SK-N-SH (cell line): ENCODE results near the gene DNAJC18. TPM values are rescaled to one million over a fixed set of nuclear protein-coding genes. Genes with fewer than 3 reads are reported as not detected.

Experiments used
- CTCF ChIA-PET: fragments of 300-600, 350-600 bp; formaldehyde crosslinking; extraction: SDS; loops from one replicate; lab custom pipeline; 2021; lab: Yijun Ruan, JAX
- POLR2A ChIA-PET: fragments of 350-600 bp; sonication (Branson Sonifier 250); formaldehyde crosslinking; extraction: SDS; loops from one replicate; lab custom pipeline; 2020; ENCODE audit warnings: antibody characterized with exemption, inconsistent platforms; lab: Yijun Ruan, JAX
- DNase-seq: peaks from one replicate; pipeline ENCODE4 v3.0.0; 2012
- H2AFZ ChIP-seq: fragments of 200-600 bp; sonication (generic); 2 replicates; pipeline ENCODE4 v1.8.1; 2016; ENCODE audit warnings: antibody characterized with exemption, mild to moderate bottlenecking, low read depth
- H3F3A ChIP-seq: fragments of 200-600 bp; sonication (generic); replicated peaks from 2 replicates; pipeline ENCODE3; 2016; ENCODE audit warnings: antibody characterized with exemption, mild to moderate bottlenecking; ENCODE audit not compliant: insufficient read depth
- H3K27ac ChIP-seq, 2 experiments: fragments of 200-500 bp in 1 of 2; fragments of 200-600 bp in 1 of 2; sonication (Bioruptor generic) in 1 of 2; sonication (generic), shearing (Covaris generic) in 1 of 2; 2 replicates each; pipeline versions ENCODE4 v1.5.1 to v1.6.1; 2014 to 2016; ENCODE audit warnings: low read depth in 2 of 2, inconsistent platforms in 1 of 2, low read length in 1 of 2, mild to moderate bottlenecking in 1 of 2, mixed read lengths in 1 of 2
- H3K27me3 ChIP-seq: fragments of 200-600 bp; sonication (generic), shearing (Covaris generic); 2 replicates; pipeline ENCODE4 v1.6.1; 2016; ENCODE audit warnings: mixed run types; ENCODE audit not compliant: insufficient read depth
- H3K36me3 ChIP-seq, 2 experiments: fragments of 200-500 bp in 1 of 2; fragments of 200-600 bp in 1 of 2; sonication (Bioruptor generic) in 1 of 2; sonication (generic) in 1 of 2; replicated peaks in 1 of 2; 2 replicates each; pipeline versions ENCODE3 to v1.5.1; 2014 to 2016; ENCODE audit warnings: low read length in 1 of 2, mild to moderate bottlenecking in 1 of 2; ENCODE audit not compliant: insufficient read depth in 2 of 2, control insufficient read depth in 1 of 2
- H3K4me1 ChIP-seq, 2 experiments: fragments of 200-500 bp in 1 of 2; fragments of 200-600 bp in 1 of 2; sonication (Bioruptor generic) in 1 of 2; sonication (generic), shearing (Covaris generic) in 1 of 2; 2 replicates each; pipeline versions ENCODE4 v1.5.1 to v1.6.1; 2014 to 2016; ENCODE audit warnings: low read depth in 1 of 2, low read length in 1 of 2, mixed run types in 1 of 2; ENCODE audit not compliant: insufficient read depth in 2 of 2, control insufficient read depth in 1 of 2
- H3K4me2 ChIP-seq: fragments of 200-600 bp; sonication (generic), shearing (Covaris generic); 2 replicates; pipeline ENCODE4 v1.6.1; 2017; ENCODE audit warnings: mixed run types
- H3K4me3 ChIP-seq, 2 experiments: fragments of 200-500 bp in 1 of 2; fragments of 200-600 bp in 1 of 2; sonication (Bioruptor generic) in 1 of 2; sonication (generic), shearing (Covaris generic) in 1 of 2; 2 replicates each; pipeline versions ENCODE4 v1.5.1 to v1.8.1; 2014 to 2016; ENCODE audit warnings: low read depth in 2 of 2, inconsistent platforms in 1 of 2, low read length in 1 of 2, mild to moderate bottlenecking in 1 of 2, mixed read lengths in 1 of 2, moderate library complexity in 1 of 2
- H3K79me2 ChIP-seq: fragments of 200-600 bp; sonication (generic); 2 replicates; pipeline ENCODE4 v1.8.1; 2017; ENCODE audit warnings: mild to moderate bottlenecking; ENCODE audit not compliant: insufficient read depth
- H3K9ac ChIP-seq: fragments of 200-600 bp; sonication (generic); 2 replicates; pipeline ENCODE4 v1.6.1; 2017; ENCODE audit warnings: mixed run types
- H3K9me2 ChIP-seq: fragments of 200-600 bp; sonication (generic); 2 replicates; pipeline ENCODE4 v1.6.1; 2017; ENCODE audit warnings: mixed run types
- H3K9me3 ChIP-seq: fragments of 200-600 bp; sonication (generic); 2 replicates; pipeline ENCODE4 v1.6.1; 2017; ENCODE audit warnings: mixed run types, mild to moderate bottlenecking, moderate library complexity
- H4K20me1 ChIP-seq: fragments of 200-600 bp; sonication (generic); 2 replicates; pipeline ENCODE4 v1.6.1; 2017; ENCODE audit warnings: mild to moderate bottlenecking, mixed run types; ENCODE audit not compliant: insufficient read depth
- CHD2 ChIP-seq: fragments of 150-350 bp; IDR thresholded peaks from 2 replicates; pipeline ENCODE4 v1.6.1; 2018; ENCODE audit warnings: low read length; ENCODE audit not compliant: partially characterized antibody
- CTCF ChIP-seq: fragments of 200-600 bp; sonication (generic); IDR thresholded peaks from 2 replicates; pipeline ENCODE4 v1.6.1; 2017; ENCODE audit warnings: antibody characterized with exemption, mild to moderate bottlenecking, moderate library complexity
- ELF1 ChIP-seq: IDR thresholded peaks from 2 replicates; pipeline ENCODE4 v1.4.0; 2012
- EZH2phosphoT487 ChIP-seq: fragments of 200-600 bp; sonication (generic); IDR thresholded peaks from 2 replicates; pipeline ENCODE4 v1.6.1; 2017; ENCODE audit warnings: low read depth, mixed run types, mild to moderate bottlenecking, antibody characterized with exemption, moderate library complexity, borderline replicate concordance
- FOSL2 ChIP-seq: IDR thresholded peaks from 2 replicates; pipeline ENCODE4 v1.4.0; 2012; ENCODE audit warnings: low read depth, mild to moderate bottlenecking, moderate library complexity, borderline replicate concordance
- FOXM1 ChIP-seq: IDR thresholded peaks from 2 replicates; pipeline ENCODE4 v1.4.0; 2012; ENCODE audit warnings: low read depth, mild to moderate bottlenecking
- GABPA ChIP-seq: IDR thresholded peaks from 2 replicates; pipeline ENCODE4 v1.4.0; 2012; ENCODE audit warnings: low read depth, mild to moderate bottlenecking
- GATA2 ChIP-seq: sonication (generic); formaldehyde crosslinking; IDR thresholded peaks from 2 replicates; pipeline ENCODE4 v1.5.0; 2020; ENCODE audit warnings: mild to moderate bottlenecking, missing genetic modification reagents
- MEF2A ChIP-seq: IDR thresholded peaks from 2 replicates; pipeline ENCODE4 v1.4.0; 2012; ENCODE audit warnings: low read depth, borderline replicate concordance
- NFIC ChIP-seq: IDR thresholded peaks from 2 replicates; pipeline ENCODE4 v1.4.0; 2012; ENCODE audit warnings: borderline replicate concordance
- PBX3 ChIP-seq: IDR thresholded peaks from 2 replicates; pipeline ENCODE4; 2012
- RAD21 ChIP-seq: IDR thresholded peaks from 2 replicates; pipeline ENCODE4 v1.6.1; 2012; ENCODE audit warnings: mild to moderate bottlenecking, low read length
- REST ChIP-seq: IDR thresholded peaks from 2 replicates; pipeline ENCODE4 v1.6.1; 2012; ENCODE audit warnings: mild to moderate bottlenecking, low read depth, low read length, moderate library complexity
- RXRA ChIP-seq: IDR thresholded peaks from 2 replicates; pipeline ENCODE4 v1.4.0; 2012; ENCODE audit warnings: low read depth, mild to moderate bottlenecking, borderline replicate concordance
- SIN3A ChIP-seq: IDR thresholded peaks from 2 replicates; pipeline ENCODE4 v1.6.1; 2012; ENCODE audit warnings: low read depth, mild to moderate bottlenecking, low read length, moderate library complexity, borderline replicate concordance
- TCF12 ChIP-seq: IDR thresholded peaks from 2 replicates; pipeline ENCODE4 v1.4.0; 2012
- TEAD4 ChIP-seq: IDR thresholded peaks from 2 replicates; pipeline ENCODE4 v1.4.0; 2012; ENCODE audit warnings: mild to moderate bottlenecking, borderline replicate concordance; ENCODE audit not compliant: insufficient read depth
- USF2 ChIP-seq: fragments of 150-350 bp; IDR thresholded peaks from 2 replicates; pipeline ENCODE4 v1.6.1; 2017; ENCODE audit warnings: antibody characterized with exemption, low read length, low read depth, borderline replicate concordance
- ZBTB33 ChIP-seq: IDR thresholded peaks from 2 replicates; pipeline ENCODE4 v1.4.0; 2012; ENCODE audit warnings: low read depth, borderline replicate concordance
- WGBS: methylation state at CpG from one replicate; pipeline ENCODE4 v1.1.6; 2017; ENCODE audit warnings: low lambda C conversion rate; 5-methylcytosine and 5-hydroxymethylcytosine counted together
- polyA plus RNA-seq, 3 experiments: library from polyadenylated mRNA; depleted of rRNA; stranded (reverse); fragments of >200 nt; gene quantifications; 2 replicates each; pipeline ENCODE4 v1.2.3, GENCODE V29; 2012

The DNAJC18 gene
- polyA plus RNA-seq, 1 of the 3 experiments (the other 2 are of a cell fraction) = 7.4 TPM

GRCh38 chr5:139416651-139417050 is 22.7 kb downstream of the DNAJC18 start:
- H2AFZ ChIP-seq = no peak overlapping the region
- no peak overlapping the region for H3K4me2 ChIP-seq
- no peak for DNase-seq
- peaks cover 42 to 59% of the 10 kb centered on the region in 2 experiments for H3K36me3 ChIP-seq
- WGBS = 94% methylated on average over 9 of the region's 9 CpGs
- no peaks in the 10 kb centered on the region for H3K27me3 ChIP-seq
- H3K9me3 ChIP-seq = no peaks in the 10 kb centered on the region
- no peak overlapping the region for H3K9ac ChIP-seq
- no peaks in the 10 kb centered on the region for H4K20me1 ChIP-seq
- H3K4me1 ChIP-seq = peaks cover 0 to 4% of the 10 kb centered on the region in 2 experiments; a peak in 1 of 4 replicates
- no peaks in the 10 kb centered on the region for H3K9me2 ChIP-seq
- no peaks in the 10 kb centered on the region for H3K79me2 ChIP-seq
- ChIA-PET CTCF (interaction anchor here (1.3 to 1.6 kb wide), 3 partner anchors 8 to 97 kb away, joined by 3 to 7 read pairs (median 5); no protein-coding TSS in a partner anchor), POLR2A (no interaction called here)
- TF ChIP-seq PBX3 (no peak), ZBTB33 (no peak), SIN3A (no peak), GABPA (no peak), FOXM1 (no peak), FOSL2 (no peak)
- H3K4me3 ChIP-seq = no peak overlapping the region
- no peak overlapping the region for H3K27ac ChIP-seq
- H3F3A ChIP-seq = no peaks in the 10 kb centered on the region

GRCh38 chr5:139415869-139416268 is 23.5 kb downstream of the DNAJC18 start:
- no peak overlapping the region for H2AFZ ChIP-seq
- no peaks in the 10 kb centered on the region for H3F3A ChIP-seq
- no peaks in the 10 kb centered on the region for H3K79me2 ChIP-seq
- ChIA-PET POLR2A (no interaction called here), CTCF (interaction anchor here (1.3 to 1.6 kb wide), 4 partner anchors 9 to 102 kb away, joined by 3 to 7 read pairs (median 4); no protein-coding TSS in a partner anchor)
- no peak overlapping the region for H3K4me3 ChIP-seq
- H3K27me3 ChIP-seq = no peaks in the 10 kb centered on the region
- H3K9ac ChIP-seq = no peak overlapping the region
- H3K9me2 ChIP-seq = no peaks in the 10 kb centered on the region
- peaks cover 0 to 9% of the 10 kb centered on the region in 2 experiments; a peak in 1 of 4 replicates for H3K4me1 ChIP-seq
- H4K20me1 ChIP-seq = no peaks in the 10 kb centered on the region
- H3K9me3 ChIP-seq = no peaks in the 10 kb centered on the region
- no peak overlapping the region; a peak in 1 of 4 replicates for H3K27ac ChIP-seq
- no peak overlapping the region for H3K4me2 ChIP-seq
- TF ChIP-seq RXRA = no peak
- TF ChIP-seq FOXM1 = no peak
- no peak for TF ChIP-seq MEF2A
- no peak for TF ChIP-seq USF2
- no peak for TF ChIP-seq CTCF
- TF ChIP-seq GATA2 (CRISPR knock-in tag) = no peak
- TF ChIP-seq TEAD4 = no peak
- no peak for TF ChIP-seq NFIC
- TF ChIP-seq TCF12 = no peak
- TF ChIP-seq ELF1 = no peak
- TF ChIP-seq REST = no peak
- TF ChIP-seq EZH2phosphoT487 = no peak
- no peak for TF ChIP-seq RAD21
- no peak for TF ChIP-seq CHD2
- peaks cover 35 to 63% of the 10 kb centered on the region in 2 experiments for H3K36me3 ChIP-seq
- no peak for DNase-seq
